Measurements from ENCODE around the gene SLC4A7. TPM values are rescaled to one million over a fixed set of nuclear protein-coding genes. Genes with fewer than 3 reads are reported as not detected.
A peak's percentile ranks its signal among the peaks of the same experiment; 100 is the strongest.

SLC4A7 gene
- total RNA-seq, 4 donors from 2014 or later = 7.5 to 19.8 (median 12.8) TPM

DNA sequence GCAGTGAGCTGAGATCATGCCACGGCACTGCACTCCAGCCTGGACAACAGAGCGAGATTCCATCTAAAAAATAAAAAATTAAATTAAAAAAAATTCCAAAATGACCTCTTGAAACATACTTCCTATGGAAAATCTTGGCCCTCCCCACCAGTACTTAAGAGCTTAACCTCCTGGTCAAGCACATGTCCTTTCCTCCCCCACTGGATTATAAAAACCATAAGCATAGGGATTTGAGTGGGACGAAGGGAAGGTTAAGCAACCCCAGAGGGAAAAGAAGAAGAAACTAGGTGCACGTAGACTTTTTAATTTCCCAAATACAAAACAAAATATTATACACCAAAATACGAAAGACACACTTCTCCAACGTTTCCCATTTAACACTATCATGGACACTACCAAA is 25.3 kb downstream of the SLC4A7 start:
- H3K27ac ChIP-seq = no peak overlapping the region
- DNase-seq = no peak
- no peaks in the 10 kb centered on the region for H3K27me3 ChIP-seq
- no peaks in the 10 kb centered on the region for H3K9me3 ChIP-seq
- in situ Hi-C loops (cut with MboI; ENCODE audit: low sequenced_read_pairs in 4 of 4) (loop anchor here in 2 of 4 donors (25.0 kb wide), 2 partner anchors 147 to 322 kb away; no protein-coding TSS in a partner anchor), intact Hi-C loops (cut with DNase I; ENCODE audit: low total_unique reads) (no loop called here)
- peaks cover 4 to 19% of the 10 kb centered on the region in 2 donors for H3K4me1 ChIP-seq
- H3K4me3 ChIP-seq = no peak overlapping the region
- H3K36me3 ChIP-seq = no peaks in the 10 kb centered on the region
- ATAC-seq = no peak
- no peak for TF ChIP-seq POLR2A (IDR thresholded peaks at IDR 0.05)
- TF ChIP-seq, protein P1, sequence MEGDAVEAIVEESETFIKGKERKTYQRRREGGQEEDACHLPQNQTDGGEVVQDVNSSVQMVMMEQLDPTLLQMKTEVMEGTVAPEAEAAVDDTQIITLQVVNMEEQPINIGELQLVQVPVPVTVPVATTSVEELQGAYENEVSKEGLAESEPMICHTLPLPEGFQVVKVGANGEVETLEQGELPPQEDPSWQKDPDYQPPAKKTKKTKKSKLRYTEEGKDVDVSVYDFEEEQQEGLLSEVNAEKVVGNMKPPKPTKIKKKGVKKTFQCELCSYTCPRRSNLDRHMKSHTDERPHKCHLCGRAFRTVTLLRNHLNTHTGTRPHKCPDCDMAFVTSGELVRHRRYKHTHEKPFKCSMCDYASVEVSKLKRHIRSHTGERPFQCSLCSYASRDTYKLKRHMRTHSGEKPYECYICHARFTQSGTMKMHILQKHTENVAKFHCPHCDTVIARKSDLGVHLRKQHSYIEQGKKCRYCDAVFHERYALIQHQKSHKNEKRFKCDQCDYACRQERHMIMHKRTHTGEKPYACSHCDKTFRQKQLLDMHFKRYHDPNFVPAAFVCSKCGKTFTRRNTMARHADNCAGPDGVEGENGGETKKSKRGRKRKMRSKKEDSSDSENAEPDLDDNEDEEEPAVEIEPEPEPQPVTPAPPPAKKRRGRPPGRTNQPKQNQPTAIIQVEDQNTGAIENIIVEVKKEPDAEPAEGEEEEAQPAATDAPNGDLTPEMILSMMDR (IDR thresholded peaks at IDR 0.05 in 4 of 5, conservative IDR thresholded peaks at IDR 0.05 in 1 of 5) = no peak

DNA sequence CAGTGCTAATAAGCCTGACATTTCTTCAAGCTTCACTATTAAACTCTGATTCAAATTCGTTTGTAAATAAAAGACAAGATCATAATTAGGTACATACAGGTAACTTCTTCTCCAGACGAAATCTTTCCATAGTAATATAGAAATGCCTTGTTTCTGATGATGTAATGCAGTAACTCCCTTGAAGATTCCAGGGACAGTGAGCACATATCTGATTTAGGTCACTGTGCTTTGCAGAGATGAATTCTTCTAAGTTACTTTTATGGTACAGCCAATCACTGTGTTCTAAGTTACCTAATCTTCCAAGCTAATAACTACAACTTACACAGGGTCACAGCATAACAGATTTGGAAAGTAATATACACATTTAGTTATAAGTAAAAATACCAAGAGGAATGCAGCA is 27.6 kb downstream of the SLC4A7 start:
- Histone ChIP-seq H3K4me1 (peaks cover 4 to 28% of the 10 kb centered on the region in 2 donors), H3K9me3 (no peaks in the 10 kb centered on the region), H3K36me3 (no peaks in the 10 kb centered on the region), H3K4me3 (no peak overlapping the region), H3K27ac (peak overlapping the region in 3 of 4 donors; percentile 8 to 67 (median 32)), H3K27me3 (no peaks in the 10 kb centered on the region)
- TF ChIP-seq POLR2A (IDR thresholded peaks at IDR 0.05) = no peak
- TF ChIP-seq, protein P1 (IDR thresholded peaks at IDR 0.05 in 4 of 5, conservative IDR thresholded peaks at IDR 0.05 in 1 of 5) = no peak
- ATAC-seq (peak in 1 of 2 donors; percentile 57), DNase-seq (no peak)
- intact Hi-C loops (cut with DNase I; ENCODE audit: low total_unique reads) = no loop called here
- in situ Hi-C loops (cut with MboI; ENCODE audit: low sequenced_read_pairs in 4 of 4) = loop anchor here in 2 of 4 donors (25.0 kb wide), 2 partner anchors 144 to 319 kb away; no protein-coding TSS in a partner anchor

- Histone ChIP-seq H3K4me1 (peaks cover 9 to 35% of the 10 kb centered on the region in 2 donors), H3K36me3 (no peaks in the 10 kb centered on the region), H3K27ac (peak overlapping the region; percentile 26 to 67 (median 42)), H3K4me3 (no peak overlapping the region), H3K27me3 (no peaks in the 10 kb centered on the region), H3K9me3 (no peaks in the 10 kb centered on the region)
- intact Hi-C loops (cut with DNase I; ENCODE audit: low total_unique reads) (no loop called here), in situ Hi-C loops (cut with MboI; ENCODE audit: low sequenced_read_pairs in 4 of 4) (loop anchor here in 2 of 4 donors (25.0 kb wide), 2 partner anchors 143 to 318 kb away; no protein-coding TSS in a partner anchor)
- DNase-seq (no peak), ATAC-seq (peak in 1 of 2 donors; percentile 54)
- TF ChIP-seq, protein P1 (IDR thresholded peaks at IDR 0.05 in 4 of 5, conservative IDR thresholded peaks at IDR 0.05 in 1 of 5) = no peak
- no peak for TF ChIP-seq POLR2A (IDR thresholded peaks at IDR 0.05)
Observed at GRCh38 chr3:27454914-27455313, 29.3 kb downstream of the SLC4A7 start.

DNA sequence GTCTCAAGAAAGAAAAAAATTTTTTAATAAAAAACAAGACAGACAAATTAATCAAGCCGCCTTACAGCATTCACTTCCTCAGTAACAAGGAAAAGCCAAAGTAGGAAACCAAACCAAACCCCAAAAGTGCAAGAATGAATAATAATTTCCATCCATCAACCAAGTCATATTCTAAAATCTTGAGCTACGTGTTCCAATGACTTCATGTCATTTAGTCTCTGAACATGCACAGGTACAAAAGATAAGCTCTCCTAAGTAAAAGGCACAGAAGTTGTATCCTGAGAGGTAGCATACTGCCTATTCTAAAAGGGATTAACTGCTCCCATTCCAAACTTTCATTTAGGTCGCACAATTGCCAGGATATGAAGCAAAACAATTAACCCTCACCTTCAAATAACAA is 29.7 kb downstream of the SLC4A7 start:
- H3K27ac ChIP-seq = peak overlapping the region in 3 of 4 donors; percentile 32 to 67 (median 51)

More for the DNA sequence above, 29.7 kb downstream of the SLC4A7 start:
- intact Hi-C loops (cut with DNase I; ENCODE audit: low total_unique reads) (no loop called here), in situ Hi-C loops (cut with MboI; ENCODE audit: low sequenced_read_pairs in 4 of 4) (loop anchor here in 2 of 4 donors (25.0 kb wide), 2 partner anchors 142 to 317 kb away; no protein-coding TSS in a partner anchor)
- no peak for DNase-seq
- no peaks in the 10 kb centered on the region for H3K9me3 ChIP-seq
- peaks cover 9 to 35% of the 10 kb centered on the region in 2 donors for H3K4me1 ChIP-seq
- H3K4me3 ChIP-seq = no peak overlapping the region
- TF ChIP-seq, protein P1 (IDR thresholded peaks at IDR 0.05 in 4 of 5, conservative IDR thresholded peaks at IDR 0.05 in 1 of 5) = no peak
- no peak for TF ChIP-seq POLR2A (IDR thresholded peaks at IDR 0.05)
- no peaks in the 10 kb centered on the region for H3K27me3 ChIP-seq
- no peak for ATAC-seq
- H3K36me3 ChIP-seq = no peaks in the 10 kb centered on the region

Data from gastrocnemius medialis (tissue), 4 donors.